CD4-positive, alpha-beta T cell treated with Interleukin-4 for 1 hour (primary cell): ENCODE measurements around the gene USP48.
A peak's percentile ranks its signal among the peaks of the same experiment; 100 is the strongest.
"Not testable (repeated sequence)": the region's sequence is repeated elsewhere in the genome, so short reads cannot be mapped to it uniquely, and the experiment has no call there.

Experiments used
- DNase-seq, 2 donors: peaks; one replicate each; pipeline ENCODE4 v3.0.0-alpha.2; 2020 to 2022

USP48 gene

DNA sequence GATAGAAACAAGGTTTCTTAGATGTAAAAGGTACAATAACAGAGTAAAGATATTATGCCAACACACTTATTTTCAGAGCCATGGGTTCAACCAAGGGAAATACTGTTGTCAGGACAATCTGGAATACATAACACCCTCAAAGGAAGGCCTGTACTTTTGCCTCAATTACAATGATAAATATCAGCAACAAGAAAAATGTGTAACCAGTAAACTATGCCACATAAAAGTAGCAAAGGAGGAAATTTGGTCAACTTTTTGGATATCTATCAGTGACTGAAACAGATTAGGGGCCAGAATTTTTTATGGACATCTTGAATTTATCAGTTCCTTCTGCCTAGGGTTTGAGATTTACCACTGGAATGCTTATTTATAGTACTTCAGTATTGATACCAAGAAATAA, 89.2 kb downstream of the USP48 start:
- DNase-seq: no peak

DNA sequence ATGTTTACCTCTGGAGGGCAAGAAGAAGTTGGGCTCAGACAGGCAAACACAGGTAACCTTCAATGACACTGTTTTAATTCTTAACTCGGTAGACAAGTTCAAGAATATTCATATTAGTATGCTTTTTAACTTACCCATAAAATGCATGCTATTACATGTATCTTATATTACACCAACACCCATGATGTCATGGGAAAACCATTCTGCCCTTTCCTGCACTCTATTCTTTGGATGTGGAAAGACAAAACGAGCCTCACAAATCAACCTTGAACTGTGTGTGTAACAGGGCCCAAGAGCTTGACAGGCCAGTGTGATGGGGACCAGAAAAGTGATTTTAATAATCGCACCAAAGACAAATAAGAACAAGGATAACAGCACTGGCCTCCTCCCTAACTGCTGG, 91.2 kb downstream of the USP48 start:
- no peak for DNase-seq

GRCh38 chr1:21689661-21690372, 93.1 kb downstream of the USP48 start:
- no peak for DNase-seq

GRCh38 chr1:21687081-21687529, 95.8 kb downstream of the USP48 start:
- DNase-seq: no peak

DNA sequence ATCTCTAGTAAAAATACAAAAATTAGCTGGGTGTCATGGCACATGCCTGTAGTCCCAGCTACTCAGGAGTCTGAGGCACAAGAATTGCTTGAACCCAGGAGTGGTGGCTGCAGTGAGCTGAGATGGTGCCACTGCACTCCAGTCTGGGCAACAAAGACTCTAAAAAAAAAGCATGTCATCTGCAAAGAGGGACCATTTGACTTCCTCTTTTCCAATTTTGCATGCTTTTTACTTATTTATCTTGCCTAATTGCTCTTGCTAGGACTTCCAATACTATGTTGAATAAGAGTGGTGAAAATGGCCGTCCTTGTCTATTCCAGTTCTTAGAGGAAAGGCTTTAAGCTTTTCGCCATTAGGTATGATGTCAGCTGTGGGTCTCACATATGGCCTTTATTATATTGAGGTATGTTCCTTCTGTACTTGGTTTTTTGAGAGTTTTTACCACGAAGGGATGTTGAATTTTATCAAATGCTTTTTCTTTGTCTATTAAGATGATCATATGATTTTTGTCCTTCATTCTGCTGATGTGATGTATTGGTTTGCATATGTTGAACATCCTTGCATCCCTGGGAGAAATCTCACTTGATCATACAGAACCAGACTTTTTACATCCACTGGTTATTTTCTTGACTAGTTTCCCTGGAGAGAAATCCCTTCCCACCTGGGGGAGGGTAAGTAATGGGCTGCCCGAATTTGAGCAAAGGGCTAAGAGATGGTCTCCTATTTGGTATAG, 96.8 kb downstream of the USP48 start:
- no peak for DNase-seq

- no peak for DNase-seq
Observed at GRCh38 chr1:21681426-21681825, 101.5 kb downstream of the USP48 start.

DNA sequence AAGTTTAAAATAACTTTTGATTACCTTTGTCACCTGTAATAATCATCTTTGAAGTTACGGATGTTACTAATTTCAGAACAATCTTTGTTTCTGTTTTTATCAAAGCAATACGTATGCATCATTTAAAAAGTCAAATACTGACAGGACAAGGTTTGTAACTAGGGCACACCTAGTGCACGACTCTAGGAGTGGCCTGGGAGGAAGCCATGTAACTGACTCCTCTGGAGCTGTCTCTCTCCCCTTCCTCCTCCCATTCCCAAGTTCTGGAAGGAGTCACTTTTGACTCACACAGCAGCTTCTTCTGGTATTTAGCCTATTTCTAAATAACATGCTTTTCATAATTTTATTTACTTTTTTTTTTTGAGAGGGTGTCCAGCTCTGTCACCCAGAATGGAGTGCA, 102.0 kb downstream of the USP48 start:
- no peak for DNase-seq

- DNase-seq: no peak
Observed at GRCh38 chr1:21680381-21680780, 102.6 kb downstream of the USP48 start.

GRCh38 chr1:21677168-21677567, 105.8 kb downstream of the USP48 start:
- no peak for DNase-seq

- no peak for DNase-seq
Observed at GRCh38 chr1:21674957-21675356, 108.0 kb downstream of the USP48 start.

DNA sequence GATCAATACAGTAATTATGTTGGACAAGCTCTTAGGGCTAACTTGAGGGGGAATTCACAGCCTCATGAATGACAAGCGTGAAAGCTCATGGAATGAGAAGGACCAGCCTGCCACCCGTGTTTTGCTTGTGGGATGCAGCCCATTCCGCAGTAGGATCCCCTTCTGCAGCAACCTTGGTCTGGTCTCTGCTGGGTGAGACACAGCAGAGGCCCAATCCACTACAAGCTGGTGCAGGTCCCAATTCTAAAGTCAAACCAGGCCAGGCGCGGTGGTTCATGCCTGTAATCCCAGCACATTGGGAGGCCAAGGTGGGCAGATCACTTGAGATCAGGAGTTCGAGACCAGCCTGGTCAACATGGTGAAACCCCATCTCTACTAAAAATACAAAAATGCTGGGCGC, 109.1 kb downstream of the USP48 start:
- not testable (repeated sequence) for DNase-seq

DNA sequence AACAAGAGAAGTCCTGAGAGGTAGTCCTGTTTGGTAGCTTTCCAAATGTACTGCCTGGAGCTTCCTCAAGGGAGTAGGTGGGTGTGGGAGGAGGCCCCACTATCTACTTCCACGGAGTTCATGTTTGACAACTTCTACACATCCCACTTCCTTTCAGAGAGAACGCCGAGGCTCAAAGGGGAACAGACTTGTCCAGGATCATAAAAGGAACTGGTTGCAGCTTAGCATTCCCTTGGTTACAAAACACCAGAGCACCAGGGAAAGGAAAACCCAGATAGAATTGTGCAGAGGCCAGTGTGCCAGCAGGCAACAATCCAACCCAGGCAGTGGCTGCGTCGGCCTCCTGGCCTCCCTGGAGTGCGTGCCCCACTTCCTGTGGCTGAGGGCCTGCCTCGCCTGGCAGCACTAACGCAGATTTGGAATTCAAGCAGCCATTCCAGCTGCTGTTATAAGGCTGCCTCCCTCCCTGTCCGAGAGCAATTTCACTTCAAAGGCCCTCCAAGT, 109.6 kb downstream of the USP48 start:
- no peak for DNase-seq

- DNase-seq: no peak
Observed at GRCh38 chr1:21672478-21673276, 110.3 kb downstream of the USP48 start.

- no peak for DNase-seq
Observed at GRCh38 chr1:21671915-21672314, 111.0 kb downstream of the USP48 start.

- no peak for DNase-seq
Observed at GRCh38 chr1:21670956-21671902, 111.7 kb downstream of the USP48 start.

- DNase-seq: no peak
Observed at GRCh38 chr1:21670059-21670881, 112.7 kb downstream of the USP48 start.

GRCh38 chr1:21669258-21670058, 113.5 kb downstream of the USP48 start, which contains the start of gene RAP1GAP:
Gene RAP1GAP (minus strand): TSS chr1:21669357. CDS start chr1:21620032, 49,325 bp downstream.
- peak in 1 of 2 donors; percentile 33 for DNase-seq

- DNase-seq: no peak
Observed at GRCh38 chr1:21668951-21669257, 114.0 kb downstream of the USP48 start.

- no peak for DNase-seq
Observed at GRCh38 chr1:21668232-21668950, 114.6 kb downstream of the USP48 start.
